GM04503 (cell line): ENCODE measurements around the gene TFF3.

ENCODE experiments used
- DNase-seq: peaks from one replicate; pipeline ENCODE4 v3.0.0-alpha.2; 2012; ENCODE audit warnings: low read depth

TFF3 gene

DNA sequence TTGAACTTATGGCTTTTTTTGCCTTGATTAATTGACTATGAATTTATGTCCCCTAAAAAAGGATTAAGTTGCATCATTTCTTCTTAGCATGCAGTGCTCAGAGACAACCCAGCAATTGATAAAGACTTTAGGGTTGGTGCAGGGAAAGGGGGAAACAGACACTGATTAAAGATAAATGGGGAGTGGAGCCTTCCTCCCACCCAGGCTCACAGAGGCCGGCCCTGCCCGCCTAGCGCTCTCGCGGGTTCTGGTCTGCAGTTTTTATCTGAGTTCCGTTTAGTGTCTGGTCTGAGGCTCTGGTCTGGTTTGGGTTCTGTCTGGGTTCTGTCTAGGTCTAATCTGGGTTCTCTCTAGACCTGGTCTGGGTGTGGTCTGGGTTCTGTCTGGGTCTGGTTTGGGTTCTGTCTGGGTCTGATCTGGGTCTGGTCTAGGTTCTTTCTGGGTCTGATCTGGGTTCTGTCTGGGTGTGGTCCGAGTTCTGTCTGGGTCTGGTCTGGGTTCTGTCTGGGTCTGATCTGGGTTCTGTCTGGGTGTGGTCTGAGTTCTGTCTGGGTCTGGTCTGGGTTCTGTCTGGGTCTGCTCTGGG, 48.1 kb downstream of the TFF3 start:
- DNase-seq, result no peak

DNA sequence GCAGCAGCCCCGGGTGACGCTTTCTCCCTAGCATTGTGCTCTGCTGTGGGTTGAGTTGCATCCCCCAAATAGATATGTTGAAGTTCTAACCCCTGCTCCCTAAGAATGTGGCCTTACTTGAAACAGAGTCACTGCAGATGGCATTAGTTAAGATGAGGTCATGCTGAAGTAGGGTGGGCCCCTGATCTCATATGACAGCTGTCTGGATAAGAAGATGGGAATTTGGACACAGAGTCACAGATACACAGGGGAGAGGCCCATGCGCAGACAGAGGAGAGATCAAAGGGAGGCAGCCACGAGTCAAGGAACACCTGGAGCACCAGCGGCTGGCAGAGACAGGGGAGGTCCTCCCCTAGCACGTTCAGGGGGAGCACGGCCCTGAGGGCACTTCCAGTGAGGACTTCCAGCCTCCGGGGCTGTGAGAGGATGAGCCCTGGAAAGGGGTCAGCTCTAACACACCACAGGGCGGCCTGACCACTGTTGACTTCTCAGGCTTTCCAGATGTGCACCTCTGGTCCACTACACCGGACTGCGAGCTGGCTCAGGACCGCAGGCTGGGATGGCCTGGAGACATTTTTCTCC, 49.9 kb downstream of the TFF3 start:
- no peak for DNase-seq

DNA sequence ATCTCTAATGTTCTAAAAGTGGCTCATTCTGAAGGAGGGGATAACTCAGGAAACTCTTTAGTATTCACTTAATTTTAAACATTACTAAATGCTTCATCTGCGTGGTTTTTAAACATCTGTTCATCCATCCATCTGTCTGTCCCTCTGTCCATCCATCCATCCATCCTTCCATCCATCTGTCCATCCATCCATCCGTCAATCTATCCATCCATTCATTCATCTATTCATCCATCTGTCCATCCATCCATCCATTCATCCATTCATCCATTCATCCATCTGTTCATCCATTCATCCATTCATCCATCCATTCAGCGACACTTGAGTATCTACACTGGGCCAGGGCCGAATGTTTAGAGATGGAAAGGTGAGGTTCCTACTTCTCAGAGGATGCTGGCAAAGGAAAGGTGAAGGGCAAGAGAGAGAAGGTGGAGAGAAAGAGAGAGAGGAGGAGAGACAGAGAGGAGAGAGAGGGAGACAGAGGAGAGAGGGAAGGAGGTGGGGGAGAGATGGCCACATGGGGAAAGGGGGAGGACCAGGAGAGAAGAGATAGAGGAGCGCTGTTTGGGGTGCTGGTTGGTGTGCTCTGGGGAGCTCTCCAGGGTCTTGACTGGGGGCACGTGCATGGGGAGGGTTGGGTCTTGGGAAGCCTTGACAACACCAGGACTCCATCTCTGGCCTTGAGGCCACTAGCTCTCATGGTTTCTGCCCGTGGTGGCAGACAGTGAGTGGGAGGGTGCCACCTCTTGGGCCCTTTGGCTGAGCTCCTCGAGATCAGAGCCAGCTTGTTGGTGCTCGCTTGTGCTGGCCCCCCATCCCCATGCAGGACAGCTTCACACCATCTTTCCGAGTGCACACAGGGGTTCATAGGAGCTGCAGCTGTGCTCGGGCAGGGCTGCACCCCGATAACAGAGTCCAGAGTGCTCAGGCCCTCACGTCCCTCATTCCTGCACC, 50.7 kb downstream of the TFF3 start:
- DNase-seq, result no peak

DNA sequence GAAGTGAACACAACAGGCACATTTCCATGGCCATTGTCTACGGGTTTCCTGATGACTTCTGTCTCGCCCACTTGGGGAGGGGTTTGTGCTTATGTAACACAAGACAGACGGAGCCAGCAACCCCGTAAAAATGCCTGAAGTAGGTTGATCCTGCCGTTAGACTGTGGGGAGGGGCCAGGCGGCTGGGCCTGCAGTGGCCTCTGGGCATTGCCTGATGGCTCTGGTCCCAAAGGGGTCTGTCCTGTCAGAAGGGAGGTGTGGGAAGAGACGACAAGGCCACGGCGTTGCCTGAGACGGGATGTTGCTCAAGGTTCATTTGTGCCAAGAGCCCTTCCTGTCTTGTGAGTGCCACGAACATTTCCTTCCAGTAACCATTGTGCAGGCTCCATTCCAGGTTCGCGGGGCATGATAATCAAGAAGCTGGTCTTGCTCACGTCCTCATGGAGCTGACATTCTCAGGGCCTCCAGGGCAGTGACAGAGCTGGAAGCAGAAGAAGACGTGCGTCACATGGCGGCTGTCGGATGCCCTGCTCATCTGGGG, 51.5 kb downstream of the TFF3 start:
- no peak for DNase-seq

DNA sequence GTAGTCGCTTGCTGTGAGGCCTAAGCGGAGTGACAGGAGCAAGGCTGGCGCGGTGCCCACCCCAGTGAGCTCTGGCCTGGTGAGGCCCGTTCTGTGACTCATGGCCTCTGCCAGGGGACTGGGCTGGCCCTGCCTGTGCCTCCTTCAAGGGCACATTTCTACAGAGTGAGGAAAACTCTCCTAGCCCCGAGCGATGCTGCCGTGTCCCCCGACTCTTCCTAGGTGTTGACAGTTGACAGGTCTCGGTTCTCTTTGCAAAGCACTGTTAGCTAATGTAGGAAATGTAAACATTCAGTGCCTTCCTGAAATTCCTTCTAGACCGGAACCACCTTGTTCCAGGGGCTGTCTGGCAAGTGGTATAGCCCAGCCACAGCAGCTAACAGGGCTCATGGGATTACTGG, 52.4 kb downstream of the TFF3 start:
- no peak for DNase-seq

DNA sequence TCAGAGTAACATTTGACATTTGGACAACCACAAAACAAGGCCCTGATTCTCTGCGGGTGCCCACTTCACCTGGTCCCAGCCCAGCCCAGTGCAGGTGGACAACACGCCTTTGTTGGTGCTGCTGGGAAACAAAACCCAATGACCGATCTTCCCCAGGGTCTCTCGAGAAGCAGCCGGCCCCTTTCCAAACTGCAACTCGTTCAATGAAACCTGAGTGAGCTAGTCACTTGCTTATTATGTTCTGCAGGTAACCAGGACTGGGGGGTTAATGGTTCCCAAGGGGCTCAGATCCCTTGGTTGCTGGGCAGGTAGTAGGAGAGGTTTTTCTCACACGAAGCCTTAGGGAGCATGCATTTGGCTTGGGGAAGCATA, 53.4 kb downstream of the TFF3 start:
- no peak for DNase-seq
